HEK293 (cell line): Measurements from ENCODE around the gene IL36G.
"Not testable (repeated sequence)": the region's sequence is repeated elsewhere in the genome, so short reads cannot be mapped to it uniquely, and the experiment has no call there.

Experiments
- CTCF ChIA-PET: fragments of 350-600 bp; formaldehyde crosslinking; extraction: SDS; loops from one replicate; lab custom pipeline; 2021; ENCODE audit warnings: antibody characterized with exemption; lab: Yijun Ruan, JAX
- POLR2A ChIA-PET: fragments of 300-600 bp; formaldehyde crosslinking; extraction: SDS; loops from one replicate; lab custom pipeline; 2020; ENCODE audit warnings: antibody characterized with exemption, inconsistent platforms; lab: Yijun Ruan, JAX
- H3K27ac ChIP-seq: fragments of 200-500 bp; sonication (Bioruptor generic); 2 replicates; pipeline ENCODE4 v1.5.1; 2014; ENCODE audit warnings: low read depth, low read length, control low read depth, inconsistent platforms; ENCODE audit errors: extremely low read depth
- H3K36me3 ChIP-seq, 2 experiments: fragments of 200-500 bp in 1 of 2; sonication (Bioruptor generic) in 1 of 2; 1 replicate in 1 of 2; 2 replicates in 1 of 2; pipeline ENCODE4 v1.5.1; 2014 to 2017; ENCODE audit warnings: inconsistent platforms in 2 of 2, low read length in 2 of 2; ENCODE audit not compliant: control insufficient read depth in 2 of 2, insufficient read depth in 1 of 2
- H3K4me1 ChIP-seq: fragments of 200-500 bp; sonication (Bioruptor generic); 2 replicates; pipeline ENCODE4 v1.5.1; 2014; ENCODE audit warnings: mild to moderate bottlenecking, low read length, inconsistent platforms; ENCODE audit not compliant: control insufficient read depth, insufficient read depth
- H3K4me3 ChIP-seq: 2 replicates; pipeline ENCODE4 v1.5.1; 2011; ENCODE audit warnings: low read depth, mild to moderate bottlenecking, control low read depth, low read length, moderate library complexity
- H3K9me3 ChIP-seq: fragments of 200-500 bp; sonication (Bioruptor generic); 2 replicates; pipeline ENCODE4 v1.5.1; 2014; ENCODE audit warnings: low read depth, low read length, inconsistent platforms; ENCODE audit not compliant: control insufficient read depth, insufficient read depth
- HOXA7 ChIP-seq: sonication (generic); formaldehyde crosslinking; IDR thresholded peaks from 2 replicates; pipeline ENCODE4 v1.8.1; 2022; ENCODE audit warnings: missing genetic modification reagents, borderline replicate concordance
- HOXD13 ChIP-seq: sonication (generic); formaldehyde crosslinking; IDR thresholded peaks from 2 replicates; pipeline ENCODE4 v1.8.0; 2022; ENCODE audit warnings: missing genetic modification reagents, borderline replicate concordance
- KLF1 ChIP-seq: fragments of 450-650 bp; formaldehyde crosslinking; IDR thresholded peaks from 2 replicates; pipeline ENCODE4 v1.5.1; 2016; ENCODE audit warnings: missing biosample characterization, missing genetic modification characterization
- KLF10 ChIP-seq: fragments of 450-650 bp; IDR thresholded peaks from 2 replicates; pipeline ENCODE4 v1.5.1; 2018; ENCODE audit warnings: missing biosample characterization, mild to moderate bottlenecking, missing genetic modification characterization
- KLF16 ChIP-seq: fragments of 450-650 bp; formaldehyde crosslinking; IDR thresholded peaks from 2 replicates; pipeline ENCODE4 v1.5.1; 2017; ENCODE audit warnings: missing biosample characterization, missing genetic modification characterization
- KLF17 ChIP-seq: fragments of 450-650 bp; formaldehyde crosslinking; IDR thresholded peaks from 2 replicates; pipeline ENCODE4 v1.5.1; 2016; ENCODE audit warnings: missing biosample characterization, missing genetic modification characterization
- PBX3 ChIP-seq: sonication (generic); formaldehyde crosslinking; IDR thresholded peaks from 2 replicates; pipeline ENCODE4 v1.8.1; 2022; ENCODE audit warnings: mild to moderate bottlenecking, moderate library complexity, missing genetic modification reagents
- SALL2 ChIP-seq: fragments of 450-650 bp; formaldehyde crosslinking; IDR thresholded peaks from 2 replicates; pipeline ENCODE4 v1.5.0; 2017; ENCODE audit warnings: missing biosample characterization, mild to moderate bottlenecking, missing genetic modification characterization, borderline replicate concordance
- SP3 ChIP-seq: fragments of 450-650 bp; formaldehyde crosslinking; IDR thresholded peaks from 2 replicates; pipeline ENCODE4 v1.5.1; 2016; ENCODE audit warnings: missing biosample characterization, missing genetic modification characterization
- ZNF140 ChIP-seq: fragments of 450-650 bp; formaldehyde crosslinking; IDR thresholded peaks from 2 replicates; pipeline ENCODE4 v1.5.1; 2016; ENCODE audit warnings: missing biosample characterization, missing genetic modification characterization
- ZNF280C ChIP-seq: fragments of 450-650 bp; formaldehyde crosslinking; IDR thresholded peaks from 2 replicates; pipeline ENCODE4 v1.5.1; 2016; ENCODE audit warnings: missing biosample characterization, missing genetic modification characterization
- ZNF555 ChIP-seq: fragments of 450-650 bp; formaldehyde crosslinking; conservative IDR thresholded peaks from 2 replicates; pipeline ENCODE4 v1.5.1; 2017; ENCODE audit warnings: missing biosample characterization, mild to moderate bottlenecking, missing genetic modification characterization, inconsistent platforms
- ZNF701 ChIP-seq: fragments of 450-650 bp; formaldehyde crosslinking; IDR thresholded peaks from 2 replicates; pipeline ENCODE4 v1.5.1; 2016; ENCODE audit warnings: missing biosample characterization, missing genetic modification characterization
- ZNF777 ChIP-seq: fragments of 450-650 bp; formaldehyde crosslinking; IDR thresholded peaks from 2 replicates; pipeline ENCODE4 v1.5.1; 2017; ENCODE audit warnings: missing biosample characterization, missing genetic modification characterization, borderline replicate concordance
- ZNF843 ChIP-seq: fragments of 450-650 bp; formaldehyde crosslinking; IDR thresholded peaks from 2 replicates; pipeline ENCODE4 v1.5.1; 2016; ENCODE audit warnings: missing biosample characterization, missing genetic modification characterization
- ZSCAN16 ChIP-seq: fragments of 450-650 bp; formaldehyde crosslinking; IDR thresholded peaks from 2 replicates; pipeline ENCODE4 v1.5.1; 2016; ENCODE audit warnings: missing biosample characterization, missing genetic modification characterization

Gene IL36G

GRCh38 chr2:112977559-112978056, at the start of gene IL36G:
Gene IL36G (plus strand): TSS chr2:112978006. CDS start chr2:112978639, 633 bp downstream.
- ChIA-PET CTCF (interaction anchor here (0.9 to 2.7 kb wide), 3 partner anchors 19 to 36 kb away, joined by 3 to 8 read pairs (median 4); no protein-coding TSS in a partner anchor), POLR2A (no interaction called here)
- Histone ChIP-seq H3K27ac (no peak within 1 kb of the TSS), H3K4me3 (no peak within 1 kb of the TSS), H3K9me3 (no peaks in the 10 kb centered on the region), H3K36me3 (no peaks in the 10 kb centered on the region), H3K4me1 (no peaks in the 10 kb centered on the region)
- TF ChIP-seq KLF1 (tag by site-specific recombination) (no peak), ZNF843 (tag by site-specific recombination) (no peak), ZNF555 (tag by site-specific recombination) (no peak), KLF17 (tag by site-specific recombination) (no peak), ZNF280C (tag by site-specific recombination) (no peak), KLF16 (tag by site-specific recombination) (no peak), SP3 (tag by site-specific recombination) (no peak)

GRCh38 chr2:112933261-112933660, 44.5 kb upstream of the IL36G start:
- ChIA-PET CTCF (interaction anchor here (5.0 kb wide), 1 partner anchor 8 kb away, joined by 31 read pairs; no protein-coding TSS in a partner anchor), POLR2A (no interaction called here)
- no peaks in the 10 kb centered on the region for H3K9me3 ChIP-seq
- no peak overlapping the region for H3K4me3 ChIP-seq
- H3K4me1 ChIP-seq, result no peaks in the 10 kb centered on the region
- H3K27ac ChIP-seq, result no peak overlapping the region
- H3K36me3 ChIP-seq, result no peaks in the 10 kb centered on the region
- TF ChIP-seq ZNF777 (tag by site-specific recombination) (no peak), SALL2 (tag by site-specific recombination) (no peak), PBX3 (CRISPR knock-in tag) (no peak), ZNF140 (no peak), ZNF701 (tag by site-specific recombination) (no peak), ZSCAN16 (tag by site-specific recombination) (no peak), KLF10 (tag by site-specific recombination) (no peak), HOXA7 (no peak), HOXD13 (no peak)
- TF ChIP-seq, all 188 proteins: peak for 0

GRCh38 chr2:112934117-112934516, 43.7 kb upstream of the IL36G start:
- H3K36me3 ChIP-seq, H3K9me3 ChIP-seq, POLR2A ChIA-PET, H3K27ac ChIP-seq, H3K4me1 ChIP-seq, H3K4me3 ChIP-seq: not testable (repeated sequence)
- CTCF ChIA-PET, result interaction anchor here (0.6 kb wide), 1 partner anchor 44 kb away, joined by 3 read pairs; no protein-coding TSS in a partner anchor
